H9 (cell line): Measurements from ENCODE around the gene CPT1A. TPM values are rescaled to one million over a fixed set of nuclear protein-coding genes. Genes with fewer than 3 reads are reported as not detected.
A peak's percentile ranks its signal among the peaks of the same experiment; 100 is the strongest.

Experiments
- DNase-seq: peaks from one replicate; pipeline ENCODE4 v3.0.0-alpha.2; 2017
- H2AFZ ChIP-seq: one replicate; pipeline ENCODE4 v1.6.1; 2013; ENCODE audit warnings: mild to moderate bottlenecking, low read length, control low read depth, moderate library complexity
- H2AK5ac ChIP-seq: 2 replicates; pipeline ENCODE4 v1.6.1; 2013; ENCODE audit warnings: low read length, control low read depth, mixed read lengths; ENCODE audit not compliant: insufficient read length
- H2BK120ac ChIP-seq: one replicate; pipeline ENCODE4 v1.6.1; 2013; ENCODE audit warnings: low read depth, mild to moderate bottlenecking, low read length, control low read depth, inconsistent platforms; ENCODE audit not compliant: poor library complexity, severe bottlenecking
- H2BK12ac ChIP-seq: 2 replicates; pipeline ENCODE4 v1.6.1; 2013; ENCODE audit warnings: low read length, control low read depth, mixed read lengths, low read depth; ENCODE audit not compliant: insufficient read length
- H2BK15ac ChIP-seq: 2 replicates; pipeline ENCODE4 v1.6.1; 2013; ENCODE audit warnings: low read depth, low read length, control low read depth
- H2BK20ac ChIP-seq: one replicate; pipeline ENCODE4 v1.6.1; 2013; ENCODE audit warnings: low read depth, mild to moderate bottlenecking, low read length, control low read depth, inconsistent platforms; ENCODE audit not compliant: poor library complexity, severe bottlenecking
- H2BK5ac ChIP-seq: 2 replicates; pipeline ENCODE4 v1.6.1; 2013; ENCODE audit warnings: low read length, control low read depth, mixed read lengths; ENCODE audit not compliant: insufficient read length
- H3K14ac ChIP-seq: 2 replicates; pipeline ENCODE4 v1.6.1; 2013; ENCODE audit warnings: low read length, control low read depth; ENCODE audit not compliant: insufficient read depth
- H3K18ac ChIP-seq: 2 replicates; pipeline ENCODE4 v1.6.1; 2013; ENCODE audit warnings: low read depth, mild to moderate bottlenecking, mixed read lengths, low read length, control low read depth; ENCODE audit not compliant: insufficient read length
- H3K23ac ChIP-seq: 2 replicates; pipeline ENCODE4 v1.6.1; 2013; ENCODE audit warnings: low read length, control low read depth, mixed read lengths, low read depth; ENCODE audit not compliant: insufficient read length
- H3K23me2 ChIP-seq: 2 replicates; pipeline ENCODE4 v1.6.1; 2013; ENCODE audit warnings: low read depth, mild to moderate bottlenecking, mixed read lengths, low read length, control low read depth; ENCODE audit not compliant: insufficient read length, poor library complexity, severe bottlenecking
- H3K27ac ChIP-seq: 2 replicates; pipeline ENCODE4 v1.5.1; 2013; ENCODE audit warnings: low read length, control low read depth, mixed read lengths, low read depth; ENCODE audit not compliant: insufficient read length
- H3K27me3 ChIP-seq: 2 replicates; pipeline ENCODE4 v1.6.1; 2013; ENCODE audit warnings: low read length, control low read depth, inconsistent platforms; ENCODE audit not compliant: insufficient read depth
- H3K4ac ChIP-seq: 2 replicates; pipeline ENCODE4 v1.6.1; 2013; ENCODE audit warnings: low read depth, mild to moderate bottlenecking, control low read depth, inconsistent platforms, low read length, moderate library complexity
- H3K4me1 ChIP-seq: 2 replicates; pipeline ENCODE4 v1.6.1; 2013; ENCODE audit warnings: low read length, control low read depth, inconsistent platforms; ENCODE audit not compliant: insufficient read depth
- H3K4me2 ChIP-seq: 2 replicates; pipeline ENCODE4 v1.6.1; 2013; ENCODE audit warnings: low read length, control low read depth, mixed read lengths; ENCODE audit not compliant: insufficient read length, insufficient read depth
- H3K56ac ChIP-seq: 2 replicates; pipeline ENCODE4 v1.6.1; 2013; ENCODE audit warnings: low read depth, mild to moderate bottlenecking, mixed read lengths, low read length, control low read depth; ENCODE audit not compliant: insufficient read length
- H3K79me1 ChIP-seq: 2 replicates; pipeline ENCODE4 v1.6.1; 2013; ENCODE audit warnings: low read depth, mild to moderate bottlenecking, moderate library complexity, low read length, control low read depth, inconsistent platforms; ENCODE audit not compliant: insufficient read depth, poor library complexity, severe bottlenecking
- H3K79me2 ChIP-seq: 2 replicates; pipeline ENCODE4 v1.6.1; 2013; ENCODE audit warnings: low read length, control low read depth, inconsistent platforms; ENCODE audit not compliant: insufficient read depth
- H3K9ac ChIP-seq: 2 replicates; pipeline ENCODE4 v1.6.1; 2013; ENCODE audit warnings: low read length, control low read depth, mixed read lengths; ENCODE audit not compliant: insufficient read length; ENCODE audit errors: extremely low read depth
- H3K9me3 ChIP-seq: one replicate; pipeline ENCODE4 v1.6.1; 2013; ENCODE audit warnings: low read depth, low read length, inconsistent platforms; ENCODE audit not compliant: control insufficient read depth
- H3T11ph ChIP-seq: one replicate; pipeline ENCODE4 v1.6.1; 2013; ENCODE audit warnings: mild to moderate bottlenecking, low read length, control low read depth, inconsistent platforms
- H4K20me1 ChIP-seq: one replicate; pipeline ENCODE4 v1.6.1; 2013; ENCODE audit not compliant: control insufficient read depth, insufficient read length, insufficient read depth
- H4K5ac ChIP-seq: 2 replicates; pipeline ENCODE4 v1.6.1; 2013; ENCODE audit warnings: low read depth, mild to moderate bottlenecking, mixed read lengths, low read length, control low read depth; ENCODE audit not compliant: insufficient read length
- H4K8ac ChIP-seq: replicated peaks from 2 replicates; pipeline ENCODE4 v1.6.1; 2013; ENCODE audit warnings: low read length, control low read depth, mixed read lengths, low read depth; ENCODE audit not compliant: insufficient read length
- H4K91ac ChIP-seq: 2 replicates; pipeline ENCODE4 v1.6.1; 2013; ENCODE audit warnings: low read depth, mild to moderate bottlenecking, moderate library complexity, mixed read lengths, low read length, control low read depth; ENCODE audit not compliant: insufficient read length
- H3K27ac Mint-ChIP-seq, 3 experiments: 2 replicates in 2 of 3; 3 replicates in 1 of 3; pipeline ENCODE4 v1.8.0; 2020 to 2021; ENCODE audit warnings: mixed read lengths in 3 of 3, mild to moderate bottlenecking in 1 of 3, moderate library complexity in 1 of 3
- H3K27me3 Mint-ChIP-seq: 2 replicates; pipeline ENCODE4 v1.8.0; 2021; ENCODE audit warnings: low read depth, mild to moderate bottlenecking, moderate library complexity, mixed read lengths
- H3K36me3 Mint-ChIP-seq, 3 experiments: 2 replicates in 2 of 3; 3 replicates in 1 of 3; pipeline ENCODE4 v1.8.0; 2020 to 2021; ENCODE audit warnings: low read depth in 3 of 3, mixed read lengths in 3 of 3; ENCODE audit not compliant: insufficient read depth in 1 of 3
- H3K4me1 Mint-ChIP-seq, 2 experiments: 2 replicates each; pipeline ENCODE4 v1.8.0; 2020; ENCODE audit warnings: mixed read lengths in 2 of 2
- H3K4me3 Mint-ChIP-seq, 2 experiments: 2 replicates in 1 of 2; 3 replicates in 1 of 2; pipeline ENCODE4 v1.8.0; 2020 to 2021; ENCODE audit warnings: mild to moderate bottlenecking in 2 of 2, mixed read lengths in 2 of 2, moderate library complexity in 1 of 2
- H3K9me3 Mint-ChIP-seq, 2 experiments: 2 replicates in 1 of 2; 3 replicates in 1 of 2; pipeline ENCODE4 v1.8.0; 2020; ENCODE audit warnings: mild to moderate bottlenecking in 2 of 2, mixed read lengths in 2 of 2, moderate library complexity in 1 of 2
- WGBS: extraction: QIAGEN DNeasy Blood & Tissue Kit; methylation state at CpG from one replicate; pipeline ENCODE4 v1.1.7; 2013; ENCODE audit warnings: missing lambda C conversion rate, low lambda C conversion rate, mixed read lengths; ENCODE audit not compliant: insufficient read length; ENCODE audit errors: extremely low coverage; 5-methylcytosine and 5-hydroxymethylcytosine counted together
- total RNA-seq: library from RNA; stranded (reverse); gene quantifications from 2 replicates; pipeline ENCODE4 v1.2.1, GENCODE V29; 2021
- TF ChIP-seq, protein P1 (sequence below): fragments of 200-600 bp; sonication (generic); conservative IDR thresholded peaks from 3 replicates; pipeline ENCODE4 v1.8.0; 2021; ENCODE audit warnings: antibody characterized with exemption, mild to moderate bottlenecking

Gene CPT1A
- total RNA-seq, 1 experiment from 2014 or later = 7.5 TPM

DNA sequence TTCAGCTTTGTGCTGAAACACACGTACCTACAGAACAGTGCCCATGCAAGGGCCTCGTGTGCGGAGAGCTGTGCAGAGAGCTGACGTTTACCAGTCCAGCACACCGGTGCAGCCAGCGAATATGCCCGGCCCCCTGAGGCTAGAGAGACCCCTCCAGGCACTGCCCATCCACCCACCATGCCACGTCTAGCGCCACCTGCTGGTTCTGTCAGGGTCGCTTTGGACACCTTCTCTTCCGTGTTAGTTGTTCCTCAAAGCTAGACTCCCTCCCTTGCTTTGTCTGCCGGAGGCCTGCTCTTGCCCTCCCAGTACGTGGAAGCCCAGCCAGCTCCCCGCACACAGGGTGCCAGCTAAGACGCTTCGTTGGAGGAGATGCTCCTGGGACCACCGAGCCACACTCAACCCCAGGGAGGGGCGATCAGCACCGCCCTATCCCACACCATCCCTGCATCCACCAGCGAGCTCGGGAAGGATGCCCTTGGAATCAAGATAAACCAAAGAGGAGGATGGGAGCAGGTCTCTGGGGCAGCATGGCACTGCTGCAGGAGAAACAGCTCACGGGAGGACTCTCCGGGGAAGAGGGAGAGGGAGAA lies 43.4 kb downstream of the CPT1A start:
- H3K27ac Mint-ChIP-seq = no peak overlapping the region
- no peaks in the 10 kb centered on the region for H3K9me3 ChIP-seq

More for the DNA sequence above, 43.4 kb downstream of the CPT1A start:
- H4K5ac ChIP-seq = no peak overlapping the region
- peak overlapping the region in 1 of 2 experiments; percentile 47; a peak in 1 of 5 replicates for H3K4me3 Mint-ChIP-seq
- H4K8ac ChIP-seq = no peak overlapping the region
- no peak overlapping the region for H3T11ph ChIP-seq
- DNase-seq = peak; percentile 77
- no peak overlapping the region for H2BK120ac ChIP-seq
- no peak overlapping the region for H2BK5ac ChIP-seq
- H3K9ac ChIP-seq = no peak overlapping the region
- no peaks in the 10 kb centered on the region for H4K20me1 ChIP-seq
- TF ChIP-seq, protein P1, sequence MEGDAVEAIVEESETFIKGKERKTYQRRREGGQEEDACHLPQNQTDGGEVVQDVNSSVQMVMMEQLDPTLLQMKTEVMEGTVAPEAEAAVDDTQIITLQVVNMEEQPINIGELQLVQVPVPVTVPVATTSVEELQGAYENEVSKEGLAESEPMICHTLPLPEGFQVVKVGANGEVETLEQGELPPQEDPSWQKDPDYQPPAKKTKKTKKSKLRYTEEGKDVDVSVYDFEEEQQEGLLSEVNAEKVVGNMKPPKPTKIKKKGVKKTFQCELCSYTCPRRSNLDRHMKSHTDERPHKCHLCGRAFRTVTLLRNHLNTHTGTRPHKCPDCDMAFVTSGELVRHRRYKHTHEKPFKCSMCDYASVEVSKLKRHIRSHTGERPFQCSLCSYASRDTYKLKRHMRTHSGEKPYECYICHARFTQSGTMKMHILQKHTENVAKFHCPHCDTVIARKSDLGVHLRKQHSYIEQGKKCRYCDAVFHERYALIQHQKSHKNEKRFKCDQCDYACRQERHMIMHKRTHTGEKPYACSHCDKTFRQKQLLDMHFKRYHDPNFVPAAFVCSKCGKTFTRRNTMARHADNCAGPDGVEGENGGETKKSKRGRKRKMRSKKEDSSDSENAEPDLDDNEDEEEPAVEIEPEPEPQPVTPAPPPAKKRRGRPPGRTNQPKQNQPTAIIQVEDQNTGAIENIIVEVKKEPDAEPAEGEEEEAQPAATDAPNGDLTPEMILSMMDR = peak; percentile 90
- no peaks in the 10 kb centered on the region for H3K27me3 ChIP-seq
- no peaks in the 10 kb centered on the region for H3K36me3 Mint-ChIP-seq
- H3K14ac ChIP-seq = no peak overlapping the region
- no peak overlapping the region for H3K23ac ChIP-seq
- no peak overlapping the region for H3K18ac ChIP-seq
- no CpG with 5 or more reads among the region's 23 CpGs for WGBS
- no peak overlapping the region for H3K27ac ChIP-seq
- H3K23me2 ChIP-seq = no peaks in the 10 kb centered on the region
- peaks cover 6 to 9% of the 10 kb centered on the region in 2 experiments for H3K4me1 Mint-ChIP-seq
- H2BK15ac ChIP-seq = no peak overlapping the region
- H2BK20ac ChIP-seq = no peak overlapping the region
- H3K27me3 Mint-ChIP-seq = no peaks in the 10 kb centered on the region
- H3K79me2 ChIP-seq = no peaks in the 10 kb centered on the region
- no peak overlapping the region for H2AK5ac ChIP-seq
- H3K4ac ChIP-seq = no peak overlapping the region
- H2AFZ ChIP-seq = no peak overlapping the region
- no peak overlapping the region for H3K56ac ChIP-seq
- no peak overlapping the region for H2BK12ac ChIP-seq
- H3K79me1 ChIP-seq = no peaks in the 10 kb centered on the region
- no peaks in the 10 kb centered on the region for H3K4me1 ChIP-seq
- no peaks in the 10 kb centered on the region for H3K9me3 Mint-ChIP-seq
- H3K4me2 ChIP-seq = no peak overlapping the region
- no peak overlapping the region for H4K91ac ChIP-seq
